D721Med (cell line): ENCODE data around the gene TFDP1.

ENCODE experiments used
- DNase-seq: peaks from one replicate; pipeline ENCODE4 v3.0.0; 2011; ENCODE audit warnings: low spot score; ENCODE audit not compliant: insufficient read length
- FAIRE-seq: peaks from 2 replicates; lab custom pipeline; 2011; peaks lifted over from hg19 to GRCh38; lab: Jason Lieb, UNC
- CTCF ChIP-seq: IDR thresholded peaks from 2 replicates; pipeline ENCODE4 v1.5.1; 2012; ENCODE audit warnings: mild to moderate bottlenecking, control low read depth; ENCODE audit not compliant: insufficient read depth; ENCODE audit errors: missing control alignments

TFDP1 gene

GRCh38 chr13:113607889-113608635 lies 23.5 kb downstream of the TFDP1 start:
- no peak for TF ChIP-seq CTCF
- DNase-seq (no peak), FAIRE-seq (no peak)

GRCh38 chr13:113608967-113609533 lies 24.5 kb downstream of the TFDP1 start:
- DNase-seq (no peak), FAIRE-seq (no peak)
- no peak for TF ChIP-seq CTCF

- no peak for FAIRE-seq
- no peak for TF ChIP-seq CTCF
- no peak for DNase-seq
These were observed 25.1 kb downstream of the TFDP1 start for GRCh38 chr13:113609616-113610015.

- TF ChIP-seq CTCF: no peak
- no peak for FAIRE-seq
- no peak for DNase-seq
These were observed 25.7 kb downstream of the TFDP1 start for GRCh38 chr13:113610266-113610665.

GRCh38 chr13:113611996-113612395 lies 27.4 kb downstream of the TFDP1 start:
- DNase-seq (no peak), FAIRE-seq (no peak)
- no peak for TF ChIP-seq CTCF

GRCh38 chr13:113612607-113613006 lies 28.1 kb downstream of the TFDP1 start:
- TF ChIP-seq CTCF: no peak
- DNase-seq: no peak
- FAIRE-seq: no peak

GRCh38 chr13:113613789-113614379 lies 29.3 kb downstream of the TFDP1 start:
- TF ChIP-seq CTCF: no peak
- DNase-seq: no peak
- no peak for FAIRE-seq
